LNCAP (cell line): ENCODE measurements around the gene C1QTNF9B.

Experiments used
- TF ChIP-seq, protein P1 (sequence below): fragments of 450-650 bp; IDR thresholded peaks from 2 replicates; pipeline ENCODE4 v1.5.1; 2017; ENCODE audit warnings: mild to moderate bottlenecking

Gene C1QTNF9B

DNA sequence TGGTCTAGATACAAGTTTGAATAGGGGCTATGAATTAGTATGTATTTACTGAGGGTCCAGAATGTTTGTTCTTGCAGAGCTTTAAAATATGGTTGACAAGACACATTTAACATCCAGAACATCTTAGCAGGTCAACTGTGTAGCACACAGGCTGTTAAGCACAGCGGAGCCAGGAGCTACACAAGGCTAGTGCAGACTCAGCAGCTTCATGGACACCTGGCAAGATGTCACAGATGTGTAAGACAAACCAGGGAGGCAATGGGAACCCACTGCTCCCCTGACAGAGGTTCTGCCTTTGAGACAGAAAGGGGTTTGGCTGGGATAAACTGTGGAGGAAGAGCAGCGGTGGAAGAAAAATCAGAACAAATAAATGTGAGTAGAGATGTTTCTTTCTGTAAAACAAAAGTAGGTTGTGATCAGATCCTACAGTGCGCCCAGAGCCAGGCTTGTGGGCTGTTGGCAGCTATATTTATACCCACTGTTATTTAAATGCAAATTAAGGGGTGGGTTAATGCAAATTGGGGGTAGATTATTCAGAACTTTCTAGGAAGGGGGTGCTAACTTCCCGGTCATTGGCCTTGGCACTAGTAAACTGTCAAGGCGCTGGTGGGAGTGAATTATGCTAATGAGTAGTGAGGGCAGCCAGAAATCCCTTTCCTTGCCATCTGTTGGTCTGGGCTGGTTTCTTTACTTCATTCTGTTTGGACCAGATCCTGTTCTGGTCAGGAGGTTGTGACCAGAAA lies 41.1 kb downstream of the C1QTNF9B start:
- TF ChIP-seq, protein P1, sequence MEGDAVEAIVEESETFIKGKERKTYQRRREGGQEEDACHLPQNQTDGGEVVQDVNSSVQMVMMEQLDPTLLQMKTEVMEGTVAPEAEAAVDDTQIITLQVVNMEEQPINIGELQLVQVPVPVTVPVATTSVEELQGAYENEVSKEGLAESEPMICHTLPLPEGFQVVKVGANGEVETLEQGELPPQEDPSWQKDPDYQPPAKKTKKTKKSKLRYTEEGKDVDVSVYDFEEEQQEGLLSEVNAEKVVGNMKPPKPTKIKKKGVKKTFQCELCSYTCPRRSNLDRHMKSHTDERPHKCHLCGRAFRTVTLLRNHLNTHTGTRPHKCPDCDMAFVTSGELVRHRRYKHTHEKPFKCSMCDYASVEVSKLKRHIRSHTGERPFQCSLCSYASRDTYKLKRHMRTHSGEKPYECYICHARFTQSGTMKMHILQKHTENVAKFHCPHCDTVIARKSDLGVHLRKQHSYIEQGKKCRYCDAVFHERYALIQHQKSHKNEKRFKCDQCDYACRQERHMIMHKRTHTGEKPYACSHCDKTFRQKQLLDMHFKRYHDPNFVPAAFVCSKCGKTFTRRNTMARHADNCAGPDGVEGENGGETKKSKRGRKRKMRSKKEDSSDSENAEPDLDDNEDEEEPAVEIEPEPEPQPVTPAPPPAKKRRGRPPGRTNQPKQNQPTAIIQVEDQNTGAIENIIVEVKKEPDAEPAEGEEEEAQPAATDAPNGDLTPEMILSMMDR: no peak

DNA sequence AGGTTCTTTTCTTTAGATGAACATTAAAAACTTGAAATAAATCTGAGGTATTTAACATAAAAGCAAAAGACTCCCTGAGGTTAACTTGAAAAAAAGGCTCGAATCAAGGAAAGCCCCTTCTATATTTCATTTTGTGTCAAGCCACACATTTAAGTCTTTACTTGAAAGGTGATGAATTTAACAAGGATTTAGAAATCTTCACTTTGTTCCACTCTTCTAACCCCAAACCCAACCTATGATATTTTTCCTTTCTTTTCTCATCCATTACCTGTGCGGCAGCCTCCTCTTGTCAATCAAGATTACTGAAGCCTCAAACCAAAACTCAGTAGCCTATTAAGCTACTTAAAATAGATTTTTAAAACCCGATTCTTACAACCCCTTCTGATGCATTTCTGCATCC lies 41.9 kb downstream of the C1QTNF9B start:
- TF ChIP-seq, protein P1: no peak

DNA sequence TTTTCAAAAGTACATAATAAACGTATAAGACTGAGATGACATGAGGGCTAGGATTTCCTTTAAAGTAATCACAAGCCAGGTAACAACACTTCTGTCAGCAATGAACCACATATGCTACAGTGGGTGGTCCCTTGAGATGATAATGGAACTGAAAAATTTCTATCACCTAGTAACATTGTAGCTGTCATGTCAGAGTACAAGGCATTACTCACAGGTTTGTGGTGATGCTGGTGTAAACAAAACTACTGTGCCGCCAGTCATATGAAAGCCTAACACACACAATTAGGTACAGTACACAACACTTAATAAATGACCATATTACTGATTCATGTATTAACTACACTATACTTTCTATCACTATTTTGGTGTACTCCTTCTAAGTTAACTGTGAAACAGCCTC lies 45.0 kb downstream of the C1QTNF9B start:
- TF ChIP-seq, protein P1: no peak

DNA sequence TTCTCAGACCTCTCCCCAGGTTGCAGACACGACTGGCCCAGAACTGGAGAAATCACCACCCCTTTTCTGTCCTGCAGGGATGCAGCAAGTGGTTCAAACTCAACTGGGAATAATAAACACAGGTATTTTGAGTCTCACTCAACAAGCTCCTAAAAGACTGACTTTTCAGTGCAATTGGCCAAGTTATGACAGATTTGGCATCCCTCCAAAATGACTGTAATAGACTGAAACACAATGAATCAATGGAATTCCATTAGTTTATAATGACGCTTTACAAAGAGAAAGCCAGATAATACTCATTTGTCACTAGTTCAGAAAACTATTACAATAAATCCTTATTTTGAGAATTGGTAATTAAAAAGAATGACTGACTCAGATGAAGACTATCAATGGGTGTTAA lies 46.2 kb downstream of the C1QTNF9B start:
- TF ChIP-seq, protein P1: no peak

DNA sequence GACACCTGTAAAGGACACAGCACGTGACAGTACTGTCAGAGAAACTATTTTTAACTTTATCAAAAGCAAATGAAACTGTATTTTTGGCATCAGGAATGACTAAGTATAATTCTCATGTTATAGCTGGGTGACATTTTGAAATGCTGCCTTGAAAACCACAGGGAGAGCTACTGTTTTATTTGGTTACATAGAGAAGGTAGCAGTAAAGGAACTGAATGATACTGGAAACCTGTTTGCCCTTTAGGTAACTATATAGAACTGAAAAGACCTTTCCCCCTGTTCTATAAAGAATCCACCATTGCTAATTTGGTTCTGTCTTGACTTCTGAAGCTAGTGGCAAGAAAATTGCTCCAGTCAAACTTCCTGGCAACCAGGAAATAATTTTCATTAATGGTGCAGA lies 47.2 kb downstream of the C1QTNF9B start:
- TF ChIP-seq, protein P1: no peak

DNA sequence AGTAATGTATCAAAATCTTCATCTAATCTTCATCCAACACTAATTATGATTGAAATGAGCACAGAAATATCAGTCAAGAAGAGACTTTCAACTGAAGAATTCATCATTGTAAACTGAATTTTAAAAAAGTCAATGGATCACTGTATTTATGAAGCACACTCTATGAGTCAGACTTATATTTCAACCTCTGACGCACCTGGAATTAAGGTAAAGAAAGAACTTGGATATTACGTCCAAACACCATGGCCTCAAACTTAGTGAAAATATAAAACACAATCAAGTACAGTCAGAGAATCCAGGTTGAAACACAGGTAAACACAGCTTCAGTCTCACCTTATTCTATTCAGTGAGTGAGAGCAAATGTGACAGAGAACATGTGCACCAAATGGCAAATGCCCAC lies 47.6 kb downstream of the C1QTNF9B start:
- TF ChIP-seq, protein P1: no peak

DNA sequence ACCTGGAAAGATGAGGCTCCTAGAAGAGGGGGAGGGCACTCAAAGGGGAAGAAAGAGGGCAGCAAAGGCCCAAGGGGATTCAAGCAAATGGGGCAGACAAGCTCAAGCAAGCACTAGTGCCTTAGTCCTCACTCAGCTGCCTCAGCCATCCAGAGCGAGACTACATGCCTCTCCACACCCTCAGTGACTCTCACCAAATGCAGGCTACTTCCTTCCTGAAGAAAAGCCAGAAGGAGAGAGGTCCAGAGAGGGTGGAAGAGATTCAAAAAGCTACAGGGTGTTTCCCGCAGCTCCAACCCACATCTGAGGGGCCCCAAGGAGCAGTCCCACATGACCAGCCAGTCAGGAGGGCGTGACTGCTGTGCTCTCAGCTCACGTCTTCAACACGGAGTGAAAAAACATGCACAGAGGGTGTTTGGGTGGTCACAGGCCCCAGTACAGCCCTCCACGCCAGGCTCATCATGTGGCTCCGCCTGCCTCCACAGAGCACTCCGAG lies 48.6 kb downstream of the C1QTNF9B start:
- TF ChIP-seq, protein P1: no peak
